Loucy (cell line): Measurements from ENCODE around the gene IP6K3.

Source experiments
- H2AFZ ChIP-seq: fragments of 200-600 bp; sonication (generic); 2 replicates; pipeline ENCODE4 v1.6.0; 2016; ENCODE audit warnings: antibody characterized with exemption, mild to moderate bottlenecking, low read length, moderate library complexity
- H3F3A ChIP-seq: fragments of 200-600 bp; 2 replicates; pipeline ENCODE4 v1.6.0; 2016; ENCODE audit warnings: antibody characterized with exemption, low read depth, mild to moderate bottlenecking
- H3K27me3 ChIP-seq: fragments of 200-600 bp; sonication (generic); 2 replicates; pipeline ENCODE4 v1.6.1; 2014; ENCODE audit warnings: low read length, mild to moderate bottlenecking; ENCODE audit not compliant: insufficient read depth, poor library complexity, severe bottlenecking
- H3K36me3 ChIP-seq: fragments of 200-600 bp; sonication (generic); 2 replicates; pipeline ENCODE4 v1.6.1; 2016; ENCODE audit warnings: low read length; ENCODE audit not compliant: insufficient read depth
- H3K4me1 ChIP-seq: fragments of 200-600 bp; sonication (generic); 2 replicates; pipeline ENCODE4 v1.5.1; 2014; ENCODE audit warnings: low read length, mild to moderate bottlenecking; ENCODE audit not compliant: insufficient read depth, poor library complexity, severe bottlenecking
- H3K4me2 ChIP-seq: fragments of 200-600 bp; sonication (generic); 2 replicates; pipeline ENCODE4 v1.6.0; 2014; ENCODE audit warnings: antibody characterized with exemption, low read length, low read depth, mild to moderate bottlenecking; ENCODE audit not compliant: poor library complexity, severe bottlenecking
- H3K4me3 ChIP-seq: fragments of 200-600 bp; sonication (generic); 2 replicates; pipeline ENCODE4 v1.5.1; 2014; ENCODE audit warnings: low read length, mild to moderate bottlenecking, mixed read lengths; ENCODE audit not compliant: poor library complexity, severe bottlenecking
- H3K79me2 ChIP-seq: fragments of 200-600 bp; sonication (generic); 2 replicates; pipeline ENCODE4 v1.6.1; 2014; ENCODE audit warnings: low read length; ENCODE audit not compliant: insufficient read depth
- H3K9ac ChIP-seq: fragments of 200-600 bp; sonication (generic); 2 replicates; pipeline ENCODE4 v1.6.0; 2014; ENCODE audit warnings: mild to moderate bottlenecking, low read depth, low read length, moderate library complexity; ENCODE audit not compliant: poor library complexity, severe bottlenecking
- H3K9me2 ChIP-seq: fragments of 200-600 bp; sonication (generic); replicated peaks from 2 replicates; pipeline ENCODE4 v1.6.1; 2016; ENCODE audit warnings: low read depth, low read length, mixed read lengths
- H3K9me3 ChIP-seq: fragments of 200-600 bp; sonication (generic); 2 replicates; pipeline ENCODE4 v1.6.1; 2014; ENCODE audit warnings: mild to moderate bottlenecking, antibody characterized with exemption, low read length, low read depth; ENCODE audit not compliant: insufficient read depth
- H4K20me1 ChIP-seq: fragments of 200-600 bp; sonication (generic); 2 replicates; pipeline ENCODE4 v1.6.0; 2014; ENCODE audit warnings: antibody characterized with exemption, low read length, mild to moderate bottlenecking; ENCODE audit not compliant: insufficient read depth, poor library complexity, severe bottlenecking
- EZH2phosphoT487 ChIP-seq: fragments of 200-600 bp; IDR thresholded peaks from 2 replicates; pipeline ENCODE4 v1.6.1; 2018; ENCODE audit warnings: antibody characterized with exemption, mild to moderate bottlenecking, moderate library complexity, borderline replicate concordance
- TF ChIP-seq, protein P1 (sequence below): fragments of 200-600 bp; sonication (generic); conservative IDR thresholded peaks from 2 replicates; pipeline ENCODE4 v1.5.1; 2014; ENCODE audit warnings: mild to moderate bottlenecking, antibody characterized with exemption, low read length

Gene IP6K3

GRCh38 chr6:33748841-33749240, 2.1 kb upstream of the IP6K3 start:
- TF ChIP-seq EZH2phosphoT487: no peak
- TF ChIP-seq, protein P1, sequence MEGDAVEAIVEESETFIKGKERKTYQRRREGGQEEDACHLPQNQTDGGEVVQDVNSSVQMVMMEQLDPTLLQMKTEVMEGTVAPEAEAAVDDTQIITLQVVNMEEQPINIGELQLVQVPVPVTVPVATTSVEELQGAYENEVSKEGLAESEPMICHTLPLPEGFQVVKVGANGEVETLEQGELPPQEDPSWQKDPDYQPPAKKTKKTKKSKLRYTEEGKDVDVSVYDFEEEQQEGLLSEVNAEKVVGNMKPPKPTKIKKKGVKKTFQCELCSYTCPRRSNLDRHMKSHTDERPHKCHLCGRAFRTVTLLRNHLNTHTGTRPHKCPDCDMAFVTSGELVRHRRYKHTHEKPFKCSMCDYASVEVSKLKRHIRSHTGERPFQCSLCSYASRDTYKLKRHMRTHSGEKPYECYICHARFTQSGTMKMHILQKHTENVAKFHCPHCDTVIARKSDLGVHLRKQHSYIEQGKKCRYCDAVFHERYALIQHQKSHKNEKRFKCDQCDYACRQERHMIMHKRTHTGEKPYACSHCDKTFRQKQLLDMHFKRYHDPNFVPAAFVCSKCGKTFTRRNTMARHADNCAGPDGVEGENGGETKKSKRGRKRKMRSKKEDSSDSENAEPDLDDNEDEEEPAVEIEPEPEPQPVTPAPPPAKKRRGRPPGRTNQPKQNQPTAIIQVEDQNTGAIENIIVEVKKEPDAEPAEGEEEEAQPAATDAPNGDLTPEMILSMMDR: no peak
- Histone ChIP-seq H3K9me2 (no peaks in the 10 kb centered on the region), H3K9me3 (no peaks in the 10 kb centered on the region), H3F3A (no peaks in the 10 kb centered on the region), H4K20me1 (no peaks in the 10 kb centered on the region), H3K79me2 (no peaks in the 10 kb centered on the region), H3K4me1 (peaks cover 23% of the 10 kb centered on the region), H3K27me3 (no peaks in the 10 kb centered on the region), H3K4me3 (no peak overlapping the region), H3K36me3 (no peaks in the 10 kb centered on the region), H3K9ac (no peak overlapping the region), H2AFZ (no peak overlapping the region), H3K4me2 (no peak overlapping the region)

- H2AFZ ChIP-seq: no peak overlapping the region
- no peaks in the 10 kb centered on the region for H3K9me3 ChIP-seq
- H3K27me3 ChIP-seq: no peaks in the 10 kb centered on the region
- H3F3A ChIP-seq: no peaks in the 10 kb centered on the region
- H3K4me2 ChIP-seq: no peak overlapping the region
- TF ChIP-seq, protein P1: no peak
- TF ChIP-seq EZH2phosphoT487: no peak
- no peaks in the 10 kb centered on the region for H3K9me2 ChIP-seq
- H3K4me1 ChIP-seq: peaks cover 23% of the 10 kb centered on the region
- no peaks in the 10 kb centered on the region for H3K36me3 ChIP-seq
- no peaks in the 10 kb centered on the region for H4K20me1 ChIP-seq
- H3K9ac ChIP-seq: no peak overlapping the region
- H3K79me2 ChIP-seq: no peaks in the 10 kb centered on the region
- H3K4me3 ChIP-seq: no peak overlapping the region
Measured at GRCh38 chr6:33747823-33748222, 1.1 kb upstream of the IP6K3 start.

DNA sequence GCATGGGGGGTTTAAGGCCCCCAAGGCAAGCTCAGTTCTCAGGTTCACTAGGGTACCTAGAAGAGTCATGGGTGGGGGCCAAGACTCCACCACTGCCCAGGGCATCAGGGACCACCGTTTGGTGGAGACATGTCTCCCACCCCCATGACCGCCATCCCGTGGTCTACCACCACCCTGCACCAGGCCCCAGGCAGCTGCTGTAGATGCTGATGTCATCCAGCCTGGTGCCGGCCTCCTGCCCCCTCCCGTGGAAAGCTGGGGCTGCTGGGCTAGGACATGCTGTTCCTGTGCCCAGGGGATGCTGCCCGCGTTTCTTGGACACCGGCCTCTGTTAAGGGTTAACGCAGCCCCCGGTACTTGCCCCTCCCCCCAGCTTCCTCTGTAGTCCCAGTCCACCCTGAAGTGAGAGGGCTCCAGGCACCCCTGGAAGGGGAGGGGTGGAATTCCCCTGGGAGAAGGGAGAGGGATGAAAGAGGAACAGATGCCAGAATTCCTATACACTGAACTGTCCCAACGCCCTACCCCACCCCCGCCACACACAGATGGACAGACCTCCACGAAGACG, 587 bp downstream of the IP6K3 start:
- Histone ChIP-seq H3K4me2 (no peak overlapping the region), H3K27me3 (no peaks in the 10 kb centered on the region), H4K20me1 (no peaks in the 10 kb centered on the region), H3K79me2 (no peaks in the 10 kb centered on the region), H3K36me3 (no peaks in the 10 kb centered on the region), H3K4me1 (peaks cover 18% of the 10 kb centered on the region), H3K9me3 (no peaks in the 10 kb centered on the region), H3K9me2 (no peaks in the 10 kb centered on the region), H2AFZ (no peak overlapping the region), H3K4me3 (no peak overlapping the region), H3F3A (no peaks in the 10 kb centered on the region), H3K9ac (no peak overlapping the region)
- TF ChIP-seq, protein P1: no peak
